UCSD-AML1 (cell line): ENCODE results near the gene GK.
"Not testable (repeated sequence)": the region's sequence is repeated elsewhere in the genome, so short reads cannot be mapped to it uniquely, and the experiment has no call there.

Experiments used
- DNase-seq: peaks from one replicate; lab custom pipeline; 2025; ENCODE audit not compliant: unreplicated experiment; lab: John Stamatoyannopoulos, UW

The GK gene

DNA sequence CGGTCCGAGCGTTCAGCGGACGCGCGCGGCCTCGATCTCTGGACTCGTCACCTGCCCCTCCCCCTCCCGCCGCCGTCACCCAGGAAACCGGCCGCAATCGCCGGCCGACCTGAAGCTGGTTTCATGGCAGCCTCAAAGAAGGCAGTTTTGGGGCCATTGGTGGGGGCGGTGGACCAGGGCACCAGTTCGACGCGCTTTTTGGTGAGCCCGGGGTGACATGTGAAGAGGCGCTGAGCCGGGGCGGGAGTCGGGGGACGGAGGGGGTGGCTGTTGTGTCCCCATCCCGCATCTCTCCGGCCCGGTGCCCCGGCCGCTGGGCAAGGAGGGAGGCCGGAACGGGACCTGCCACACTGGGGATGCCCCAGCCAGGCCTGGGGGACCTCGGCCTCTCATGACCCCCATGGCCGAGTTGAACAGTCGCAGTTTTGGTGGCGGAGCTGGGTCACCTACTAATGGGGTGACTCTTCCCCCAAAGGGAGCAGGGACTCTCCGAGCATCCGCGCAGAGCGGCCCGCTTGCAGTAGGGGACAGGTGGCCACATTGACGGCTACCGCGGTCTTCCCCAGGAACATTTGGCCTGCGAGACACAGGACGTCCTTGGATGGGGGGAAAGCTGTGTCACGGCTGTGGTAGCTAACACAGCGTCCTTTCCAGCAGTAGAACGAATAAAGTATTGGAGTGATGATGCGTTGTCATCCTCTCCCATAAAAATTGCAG is at the start of gene GK:
Gene GK (plus strand): TSS at position 9 of the 717 bp plus-strand sequence. CDS start 115 bp downstream, at position 124.
- DNase-seq: peak; percentile 44

DNA sequence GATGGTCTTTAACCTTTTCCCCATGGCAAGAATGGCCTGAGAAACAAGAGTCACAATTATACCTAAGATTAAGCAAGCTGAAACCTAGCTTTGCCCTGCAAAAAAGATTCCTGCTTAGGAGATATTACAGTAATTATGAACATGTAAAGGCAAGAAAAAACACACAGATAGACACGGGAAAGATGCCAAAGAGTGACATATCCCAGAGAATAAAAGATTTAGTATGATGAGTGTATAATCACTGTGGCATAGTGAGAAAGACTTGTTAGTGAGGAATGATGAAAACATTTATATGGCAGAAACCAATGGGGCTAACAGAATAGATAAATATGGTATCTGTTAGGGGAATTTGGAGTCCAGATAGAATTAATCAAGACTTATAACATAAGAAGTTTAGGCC is 46.1 kb upstream of the GK start:
- no peak for DNase-seq

DNA sequence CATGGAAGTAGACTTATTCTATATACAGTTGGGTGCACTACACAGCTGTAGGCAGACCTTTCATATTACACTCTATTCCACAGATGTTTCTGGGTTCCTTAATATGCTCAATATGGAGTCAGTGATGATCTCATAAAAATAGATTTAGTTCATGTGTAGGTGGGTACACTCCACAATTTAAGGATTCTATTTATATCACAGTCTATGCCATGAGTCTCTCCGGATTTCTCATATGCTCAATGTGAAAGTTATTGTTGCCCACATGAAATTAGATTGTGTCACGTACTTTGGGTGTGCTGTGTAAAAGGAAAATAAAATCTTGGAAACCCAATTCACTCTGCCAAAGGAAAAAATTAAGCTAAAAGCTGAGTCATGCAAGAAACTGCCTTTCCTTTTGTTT is 43.2 kb upstream of the GK start:
- DNase-seq: no peak

DNA sequence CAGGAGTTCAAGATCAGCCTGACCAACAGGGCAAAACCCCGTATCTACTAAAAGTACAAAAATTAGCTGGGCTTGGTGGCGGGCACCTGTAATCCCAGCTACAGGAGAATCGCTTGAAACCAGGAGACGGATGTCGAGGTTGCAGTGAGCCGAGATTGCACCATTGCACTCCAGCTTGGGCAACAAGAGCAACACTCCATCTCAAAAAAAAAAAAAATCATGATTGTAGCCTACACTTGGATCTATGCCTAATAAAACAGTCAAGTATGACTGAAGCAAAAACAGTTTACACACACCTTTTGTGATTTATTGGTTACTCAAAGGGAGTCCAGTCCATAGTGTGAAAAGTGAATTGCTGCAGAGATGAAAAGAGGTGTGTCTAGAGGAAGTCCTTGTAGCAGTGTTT is 41.0 kb upstream of the GK start:
- no peak for DNase-seq

GRCh38 chrX:30613721-30614120 is 39.5 kb upstream of the GK start:
- no peak for DNase-seq

GRCh38 chrX:30615229-30615628 is 38.0 kb upstream of the GK start:
- DNase-seq: no peak

GRCh38 chrX:30618160-30618765 is 35.0 kb upstream of the GK start:
- no peak for DNase-seq

DNA sequence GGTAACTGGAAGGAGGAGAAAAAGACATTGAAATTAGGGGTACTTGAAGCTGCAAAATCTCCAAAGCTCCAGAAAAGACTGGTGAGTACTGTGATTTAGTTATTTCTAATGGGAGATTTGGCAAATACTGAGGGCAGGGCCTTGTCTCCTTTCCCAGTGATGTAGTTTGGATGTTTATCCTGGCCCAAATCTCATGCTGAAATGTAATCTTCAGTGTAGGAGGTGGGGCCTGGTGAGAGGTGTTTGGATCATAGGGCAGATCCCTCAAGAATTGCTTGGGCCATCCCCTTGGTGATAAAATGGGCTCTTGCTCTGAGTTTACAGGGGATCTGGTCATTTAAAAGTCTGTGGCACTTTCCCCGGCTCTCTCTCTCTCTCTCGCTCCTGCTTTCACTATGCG is 33.1 kb upstream of the GK start:
- DNase-seq: no peak

- no peak for DNase-seq
Measured at GRCh38 chrX:30620980-30621618, 32.1 kb upstream of the GK start.

DNA sequence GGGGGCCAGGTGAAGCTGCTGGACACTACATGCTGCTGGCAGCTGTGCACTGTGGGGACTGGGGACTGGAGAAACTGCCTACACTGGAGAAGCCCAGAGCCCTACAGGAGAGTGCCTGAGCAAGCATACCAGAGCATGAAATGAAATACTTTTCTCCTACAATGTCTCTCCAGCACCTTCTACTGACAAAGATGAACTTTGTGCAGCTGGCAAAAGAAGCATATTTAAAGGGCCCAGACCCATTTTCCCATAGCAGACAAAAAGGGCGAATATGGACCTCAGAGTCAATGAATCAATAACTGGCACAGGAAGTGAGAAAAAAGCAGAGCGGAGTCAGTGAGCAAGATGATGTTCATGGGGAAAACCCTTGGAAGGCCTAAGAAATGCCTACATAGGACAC is 30.9 kb upstream of the GK start:
- DNase-seq: no peak

DNA sequence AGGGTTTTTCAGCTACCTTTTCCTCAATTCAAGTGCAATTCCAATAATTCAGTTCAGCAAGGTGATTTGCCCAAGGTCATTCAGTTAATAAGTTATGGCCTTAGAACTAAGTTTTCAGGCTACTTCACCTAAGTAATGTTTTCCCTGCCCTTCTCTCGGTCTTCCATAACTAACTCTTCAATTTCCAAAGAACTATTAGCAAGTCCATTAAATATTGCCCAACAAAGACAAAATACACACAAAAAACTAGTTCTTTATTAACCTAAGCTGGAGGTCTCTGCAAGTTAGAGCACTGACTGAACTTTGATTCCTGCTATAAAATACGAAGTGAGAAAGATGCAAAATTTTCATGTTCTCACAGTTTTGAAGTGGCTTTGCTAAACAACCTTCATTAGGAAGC is 26.8 kb upstream of the GK start:
- no peak for DNase-seq

DNA sequence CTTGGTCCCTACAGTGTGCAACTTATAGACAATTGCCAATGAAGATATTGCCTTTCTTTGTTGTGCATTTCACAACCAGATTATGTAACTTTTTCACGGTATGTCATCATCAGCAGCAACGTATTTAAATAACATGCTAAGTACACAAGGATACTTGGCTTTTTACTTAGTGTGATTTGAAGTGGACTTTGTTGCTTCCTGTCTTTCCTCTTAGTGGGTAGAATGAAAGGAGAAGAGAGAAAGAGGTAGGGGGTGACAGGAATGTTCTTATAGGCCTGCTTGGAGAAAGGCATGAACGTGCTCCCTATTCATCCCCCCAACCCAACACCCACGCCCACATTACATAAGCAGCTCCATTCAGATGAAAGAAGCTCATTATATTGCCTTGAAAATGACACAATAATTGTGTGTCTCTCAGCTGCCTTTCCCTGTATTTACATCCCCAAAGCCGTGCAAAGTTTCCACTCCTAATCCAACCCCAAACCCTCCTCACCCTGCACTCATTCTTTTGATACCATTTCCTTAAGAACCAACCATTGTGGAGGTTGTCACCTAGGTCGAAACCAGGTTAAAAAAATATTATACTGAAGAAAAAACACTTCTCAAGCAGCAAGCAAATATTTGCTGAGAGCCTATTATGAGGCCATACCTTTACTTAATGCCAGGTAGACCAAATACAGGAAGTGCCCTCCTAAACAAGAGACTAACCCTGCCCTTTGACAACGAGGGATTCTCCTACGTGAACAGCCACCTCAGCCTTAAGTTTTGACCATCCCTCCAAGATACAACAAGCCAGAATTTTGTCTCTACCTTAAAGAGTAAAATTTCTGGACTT is 25.2 kb upstream of the GK start:
- DNase-seq: no peak

DNA sequence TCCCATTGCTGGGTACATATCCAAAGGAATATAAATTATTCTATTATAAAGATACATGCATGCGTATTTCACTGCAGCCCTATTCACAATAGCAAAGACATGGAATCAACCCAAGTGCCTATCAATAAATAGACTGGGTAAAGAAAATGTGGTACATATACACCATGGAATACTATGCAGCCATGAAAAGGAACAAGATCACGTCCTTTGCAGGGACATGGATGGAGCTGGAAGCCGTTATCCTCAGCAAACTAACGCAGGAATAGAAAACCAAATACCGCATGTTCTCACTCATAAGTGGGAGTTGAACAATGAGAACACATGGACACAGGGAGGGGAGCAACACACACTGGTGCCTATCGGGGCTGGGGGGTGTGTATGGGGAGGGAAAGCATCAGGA is 19.2 kb upstream of the GK start:
- DNase-seq: not testable (repeated sequence)

GRCh38 chrX:30635630-30636029 is 17.6 kb upstream of the GK start:
- DNase-seq: no peak

DNA sequence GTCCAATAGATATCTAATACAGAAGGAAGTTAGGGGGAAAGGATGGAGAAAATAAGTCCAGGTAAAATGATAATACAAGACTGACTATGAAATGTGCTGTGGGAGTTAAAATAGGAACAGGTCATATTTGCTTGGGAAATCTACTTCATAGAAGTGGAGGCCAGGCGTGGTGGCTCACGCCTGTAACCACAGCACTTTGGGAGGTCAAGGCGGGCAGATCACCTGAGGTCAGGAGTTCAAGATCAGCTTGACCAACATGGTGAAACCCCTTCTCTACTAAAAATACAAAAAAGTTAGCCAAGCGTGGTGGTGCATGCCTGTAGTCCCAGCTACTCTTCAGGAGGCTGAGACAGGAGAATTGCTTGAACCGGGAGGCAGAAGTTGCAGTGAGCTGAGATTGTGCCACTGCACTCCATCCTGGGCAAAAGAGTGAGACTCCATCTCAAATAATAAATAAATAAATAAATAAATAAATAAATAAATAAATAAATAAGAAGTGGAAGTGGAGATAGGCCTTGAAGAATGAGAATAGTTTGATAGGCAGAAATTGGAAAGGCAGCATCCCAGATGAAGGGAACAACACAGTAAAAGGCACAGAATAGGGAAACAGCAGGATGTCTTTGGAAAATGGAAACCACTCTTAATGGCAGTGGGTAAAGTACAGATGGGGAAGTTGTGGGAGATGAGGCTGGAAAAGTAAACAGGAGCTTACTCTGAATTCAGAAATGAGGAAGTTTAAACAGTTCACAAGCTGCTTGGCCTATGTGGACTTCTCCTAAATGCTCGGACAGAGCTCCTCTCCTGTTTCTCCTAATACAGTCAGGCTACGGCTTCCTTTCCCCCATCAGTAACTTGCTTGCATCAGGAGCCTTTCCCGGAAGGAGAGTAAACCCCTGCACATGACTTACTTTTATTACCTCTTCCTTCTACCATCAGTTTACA is 15.1 kb upstream of the GK start:
- peak; percentile 14 for DNase-seq

DNA sequence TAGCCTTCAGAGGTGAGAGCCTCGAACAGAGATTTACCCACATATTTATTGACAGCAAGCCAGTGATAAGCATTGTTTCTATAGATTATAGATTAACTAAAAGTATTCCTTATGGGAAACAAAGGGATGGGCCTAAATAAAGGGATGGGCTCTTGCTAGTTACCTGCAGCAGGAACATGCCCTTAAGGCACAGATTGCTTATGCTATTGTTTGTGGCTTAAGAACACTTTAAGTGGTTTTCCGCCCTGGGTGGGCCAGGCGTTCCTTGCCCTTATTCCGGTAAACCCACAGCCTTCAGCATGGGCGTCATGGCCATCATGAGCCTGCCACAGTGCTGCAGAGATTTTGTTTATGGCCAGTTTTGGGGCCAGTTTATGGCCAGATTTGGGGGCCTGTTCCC is 13.5 kb upstream of the GK start:
- DNase-seq: not testable (repeated sequence)

GRCh38 chrX:30642642-30643041 is 10.6 kb upstream of the GK start:
- DNase-seq: no peak

DNA sequence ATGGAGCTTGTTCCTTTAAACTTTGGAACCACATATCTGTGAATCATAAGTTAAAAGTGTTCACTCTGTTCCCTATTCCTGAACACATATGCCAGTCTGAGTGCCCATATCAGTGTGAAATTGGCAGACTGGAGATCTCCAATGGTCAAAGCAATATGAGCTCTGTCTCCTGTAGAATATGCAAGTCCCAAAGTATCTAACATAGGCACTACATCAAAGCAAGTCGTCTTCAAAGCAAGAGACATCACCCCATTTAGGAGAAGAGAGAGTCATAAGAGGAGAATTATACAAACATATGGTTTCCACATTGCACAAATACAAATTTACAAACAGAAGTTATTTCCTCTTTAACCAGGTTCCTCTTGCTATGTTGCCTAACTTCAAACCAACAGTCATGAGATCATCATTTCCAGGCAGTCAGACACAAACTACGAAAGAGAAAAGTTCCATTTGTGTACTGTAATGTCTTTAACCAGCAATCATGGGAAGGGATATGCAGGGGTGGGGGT is 9.9 kb upstream of the GK start:
- DNase-seq: no peak

- no peak for DNase-seq
Measured at GRCh38 chrX:30649859-30650258, 3.4 kb upstream of the GK start.
